GM04503 (cell line): ENCODE data around the gene TMEM245.

Source experiments
- DNase-seq: peaks from one replicate; pipeline ENCODE4 v3.0.0-alpha.2; 2012; ENCODE audit warnings: low read depth

Gene TMEM245

GRCh38 chr9:109119439-109120203 is at the start of gene TMEM245:
TMEM245 (minus strand) TSS chr9:109119947; CDS start chr9:109119913, 34 bp downstream.
- DNase-seq, result peak; percentile 95

- DNase-seq, result no peak
Measured at GRCh38 chr9:109168170-109168569, 48.4 kb upstream of the TMEM245 start.

- no peak for DNase-seq
Measured at GRCh38 chr9:109167716-109168115, 48.0 kb upstream of the TMEM245 start.

GRCh38 chr9:109166771-109167601 is 47.2 kb upstream of the TMEM245 start, which contains the start of gene FRRS1L:
FRRS1L (minus strand) TSS chr9:109167249; CDS start chr9:109167138, 111 bp downstream.
- no peak for DNase-seq

GRCh38 chr9:109166171-109166770 is 46.5 kb upstream of the TMEM245 start:
- DNase-seq, result no peak

GRCh38 chr9:109164042-109164441 is 44.3 kb upstream of the TMEM245 start:
- DNase-seq, result no peak

- DNase-seq, result no peak
Measured at GRCh38 chr9:109163194-109163593, 43.4 kb upstream of the TMEM245 start.

- no peak for DNase-seq
Measured at GRCh38 chr9:109162677-109163076, 42.9 kb upstream of the TMEM245 start.

- DNase-seq, result no peak
Measured at GRCh38 chr9:109161471-109161870, 41.7 kb upstream of the TMEM245 start.

GRCh38 chr9:109159583-109159982 is 39.8 kb upstream of the TMEM245 start:
- no peak for DNase-seq

GRCh38 chr9:109158651-109159050 is 38.9 kb upstream of the TMEM245 start:
- DNase-seq, result peak; percentile 16

- DNase-seq, result no peak
Measured at GRCh38 chr9:109156708-109157107, 37.0 kb upstream of the TMEM245 start.

GRCh38 chr9:109150925-109151545 is 31.3 kb upstream of the TMEM245 start:
- DNase-seq, result no peak

- no peak for DNase-seq
Measured at GRCh38 chr9:109149722-109150121, 30.0 kb upstream of the TMEM245 start.

GRCh38 chr9:109149089-109149488 is 29.3 kb upstream of the TMEM245 start:
- DNase-seq, result no peak

- no peak for DNase-seq
Measured at GRCh38 chr9:109145051-109145450, 25.3 kb upstream of the TMEM245 start.

- no peak for DNase-seq
Measured at GRCh38 chr9:109143881-109144562, 24.3 kb upstream of the TMEM245 start.

GRCh38 chr9:109141375-109141774 is 21.6 kb upstream of the TMEM245 start:
- DNase-seq, result no peak

- no peak for DNase-seq
Measured at GRCh38 chr9:109139851-109140250, 20.1 kb upstream of the TMEM245 start.

- DNase-seq, result no peak
Measured at GRCh38 chr9:109138421-109138820, 18.7 kb upstream of the TMEM245 start.

GRCh38 chr9:109134167-109134578 is 14.4 kb upstream of the TMEM245 start:
- DNase-seq, result no peak

- DNase-seq, result no peak
Measured at GRCh38 chr9:109133533-109133932, 13.8 kb upstream of the TMEM245 start.
